HG03066 (cell line): ENCODE results near the gene PHEX.

Experiments
- ATAC-seq: cut with Tn5 transposase; IDR thresholded peaks from one replicate; pipeline ENCODE4 v1.9.1; 2021; ENCODE audit warnings: low read depth; ENCODE audit not compliant: unreplicated experiment

The PHEX gene

DNA sequence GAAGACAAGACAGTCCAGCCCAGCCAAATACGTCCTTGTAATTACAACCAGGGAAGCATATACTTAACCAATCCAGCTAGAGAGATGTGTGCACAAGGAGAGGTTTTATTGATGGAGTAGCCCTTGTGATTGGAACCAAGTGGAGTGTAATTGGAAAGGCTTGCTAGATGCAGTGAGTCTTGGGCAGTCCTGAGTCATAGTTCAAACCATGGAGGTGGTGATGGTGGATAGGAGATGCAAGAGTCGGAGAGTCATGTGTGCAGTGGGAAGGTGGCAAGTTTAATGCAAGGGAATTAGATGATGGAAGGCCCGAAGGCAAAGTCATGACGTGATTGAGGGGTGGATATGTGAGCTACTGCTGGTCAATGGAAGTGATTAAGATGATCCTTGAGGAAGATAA is 63.7 kb downstream of the PHEX start:
- no peak for ATAC-seq

DNA sequence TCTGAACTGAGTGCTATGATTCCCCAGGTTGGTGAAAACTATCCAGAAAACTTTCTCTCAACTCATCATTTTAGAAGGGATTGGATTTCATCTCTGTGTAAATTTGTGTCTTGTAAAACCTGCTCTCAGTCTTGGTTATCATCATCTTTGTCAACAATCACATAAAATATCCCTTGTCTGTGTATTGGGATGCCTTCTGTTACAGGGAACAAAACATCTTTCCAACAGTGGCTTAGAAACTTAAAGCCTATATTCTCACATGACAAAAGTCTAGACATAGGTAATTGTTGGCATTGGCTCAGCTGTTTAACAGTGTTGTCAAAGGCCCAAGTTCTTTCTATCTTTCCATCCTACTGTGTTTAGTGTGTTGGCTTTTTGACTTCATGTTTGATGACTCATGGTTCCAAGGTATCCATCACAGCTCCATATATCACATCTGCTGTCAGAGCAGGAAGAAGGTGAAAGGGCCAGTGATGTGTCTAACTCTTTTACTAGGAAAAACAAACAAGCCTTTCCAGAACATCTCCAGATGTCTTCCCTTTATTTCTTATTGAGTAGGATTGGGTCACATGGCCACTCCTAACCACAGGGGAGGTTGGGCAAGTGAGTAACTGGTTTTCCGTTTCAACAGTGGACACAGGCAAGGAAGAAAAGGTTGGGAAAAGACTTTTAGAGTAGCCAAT is 65.0 kb downstream of the PHEX start:
- ATAC-seq: no peak

GRCh38 chrX:22105231-22105630 is 73.1 kb downstream of the PHEX start:
- ATAC-seq: no peak

- ATAC-seq: no peak
Observed at GRCh38 chrX:22105971-22106370, 73.8 kb downstream of the PHEX start.

GRCh38 chrX:22109442-22109841 is 77.3 kb downstream of the PHEX start:
- ATAC-seq: no peak

- ATAC-seq: no peak
Observed at GRCh38 chrX:22110729-22111494, 78.8 kb downstream of the PHEX start.

DNA sequence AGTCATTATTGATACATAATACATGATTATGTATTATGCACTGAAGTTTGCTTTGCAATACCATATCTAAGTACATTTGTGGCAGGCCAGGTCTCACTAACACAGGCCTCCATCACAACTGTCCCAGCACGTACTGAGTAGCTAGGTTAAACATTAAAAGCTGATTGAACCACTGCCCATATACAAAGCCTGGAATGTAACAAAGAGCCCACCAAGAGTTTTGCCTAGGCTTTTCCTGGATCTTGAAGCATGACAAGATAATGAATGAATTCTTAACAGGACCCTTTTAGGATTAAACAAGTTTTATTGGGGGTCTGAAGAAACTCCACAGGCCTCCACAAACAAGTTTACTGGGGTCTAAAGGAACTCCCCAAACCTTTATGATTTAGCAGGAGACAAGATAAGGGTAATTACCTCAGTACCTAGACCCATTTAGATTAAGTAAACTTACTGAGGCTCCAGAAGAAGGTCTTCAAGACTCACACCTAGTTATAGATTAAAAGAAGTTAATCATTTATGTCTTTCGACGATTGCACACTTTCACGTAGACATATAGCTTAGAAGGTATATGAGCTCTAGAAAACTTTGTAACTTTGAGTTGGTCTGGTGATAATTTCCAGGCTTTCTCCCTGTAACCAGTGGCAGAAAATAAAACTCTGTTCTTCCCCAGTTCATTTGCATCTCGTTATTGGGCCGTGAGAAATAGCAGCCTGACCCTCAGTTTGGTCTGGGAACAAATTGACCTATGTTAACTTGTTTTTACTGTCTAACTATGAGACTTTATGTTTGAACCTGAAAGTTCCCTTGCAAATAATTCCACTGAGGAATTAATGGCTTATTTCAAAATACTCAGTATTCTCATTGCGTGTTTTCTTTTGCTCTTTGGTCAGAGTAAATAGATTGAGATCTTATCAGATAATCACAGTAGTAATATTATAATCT is 84.8 kb downstream of the PHEX start:
- ATAC-seq: no peak

DNA sequence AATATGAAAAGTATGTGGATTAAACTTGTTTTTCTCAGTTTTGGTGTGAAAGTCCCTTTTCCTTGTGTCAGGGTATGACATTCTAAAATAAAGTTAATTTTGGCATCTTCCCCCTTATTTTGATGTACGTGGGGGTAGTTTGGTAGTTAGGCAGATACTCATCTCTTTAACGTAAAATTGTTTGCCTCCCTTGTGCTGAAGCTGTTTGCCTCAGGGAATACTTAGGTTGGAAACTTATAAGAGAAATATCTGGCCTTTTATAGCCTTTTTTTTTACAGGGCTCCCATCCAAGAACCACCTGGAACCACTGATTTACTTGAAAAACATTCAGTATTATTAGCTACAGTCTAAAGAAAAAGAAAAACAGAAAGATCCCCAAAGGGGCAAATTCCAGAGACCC is 85.5 kb downstream of the PHEX start:
- no peak for ATAC-seq

- ATAC-seq: no peak
Observed at GRCh38 chrX:22118161-22118830, 86.2 kb downstream of the PHEX start.

- ATAC-seq: no peak
Observed at GRCh38 chrX:22121161-22121560, 89.0 kb downstream of the PHEX start.

DNA sequence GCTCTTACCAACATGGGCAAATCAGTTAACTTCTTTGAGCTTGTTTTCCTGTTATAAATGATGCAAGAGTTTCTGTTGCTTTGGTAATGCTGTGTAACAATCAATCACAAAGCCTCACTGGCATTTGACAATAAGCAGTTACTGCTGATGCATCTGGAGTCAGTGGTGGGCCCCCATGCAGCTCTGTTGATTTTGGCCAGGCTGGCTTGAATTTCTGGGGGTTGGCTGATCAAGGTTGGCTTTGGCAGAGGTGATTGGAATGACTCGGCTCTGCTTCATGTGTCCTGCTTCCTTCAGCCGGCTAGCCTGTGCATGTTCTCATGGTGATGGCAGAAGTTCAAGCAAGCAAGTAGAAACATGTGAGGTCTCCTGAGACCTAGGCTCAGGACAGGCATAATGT is 90.4 kb downstream of the PHEX start:
- ATAC-seq: no peak

- ATAC-seq: no peak
Observed at GRCh38 chrX:22124098-22124497, 92.0 kb downstream of the PHEX start.

DNA sequence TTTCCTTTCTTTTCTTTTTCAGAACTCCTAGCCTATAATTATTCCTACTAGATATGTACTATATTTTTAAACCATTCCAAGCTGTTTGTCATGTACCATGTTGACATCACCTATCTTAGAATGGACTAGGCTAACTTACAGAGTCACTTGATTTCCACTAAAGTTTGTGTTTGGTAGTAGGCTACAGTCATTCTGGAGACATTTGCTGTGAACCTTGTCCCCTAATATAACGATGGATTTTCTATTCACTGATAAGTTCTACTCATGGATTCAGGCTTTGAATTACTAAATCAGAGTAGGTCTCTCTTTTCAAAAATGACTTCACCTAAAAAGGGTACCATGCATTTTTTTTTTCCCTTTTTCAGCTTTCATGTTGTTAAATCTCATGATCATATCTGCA is 93.4 kb downstream of the PHEX start:
- ATAC-seq: no peak

- ATAC-seq: no peak
Observed at GRCh38 chrX:22126327-22126726, 94.2 kb downstream of the PHEX start.

DNA sequence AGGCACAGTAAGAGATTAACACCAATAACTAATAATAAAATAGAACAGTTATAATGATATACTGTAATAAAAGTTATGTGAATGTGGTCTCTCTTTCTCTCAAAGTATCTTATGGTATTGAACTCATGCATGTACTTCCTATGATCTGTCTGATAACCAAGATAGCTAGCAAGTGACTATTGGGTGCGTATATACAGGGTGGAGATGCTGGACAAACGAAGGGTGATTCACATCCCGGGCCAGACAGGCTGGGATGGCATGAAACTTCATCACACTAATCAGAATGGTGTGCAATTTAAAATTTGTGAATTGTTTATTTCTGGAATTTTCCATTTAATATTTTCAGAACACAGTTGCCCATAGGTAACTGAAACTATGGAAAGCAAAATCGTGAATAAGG is 96.8 kb downstream of the PHEX start:
- ATAC-seq: no peak

DNA sequence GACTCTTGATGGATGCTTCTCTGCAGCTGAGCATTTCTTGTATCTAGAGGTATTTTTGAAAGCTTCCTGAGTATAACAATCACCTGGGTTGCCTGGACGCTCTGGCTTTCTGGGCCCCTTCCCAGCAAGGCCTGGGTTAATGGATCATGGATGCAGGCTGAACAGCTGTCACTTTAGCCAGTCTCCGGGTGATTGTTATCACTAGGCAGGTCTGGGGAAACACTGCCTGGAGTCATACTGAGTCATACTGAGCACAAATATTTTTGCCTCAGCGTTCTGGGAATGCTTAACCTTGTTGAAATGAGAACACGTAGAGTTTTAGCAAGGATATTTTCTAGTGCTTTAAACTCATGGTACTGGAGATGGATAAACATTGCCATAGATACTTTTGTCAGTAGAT is 102.6 kb downstream of the PHEX start:
- no peak for ATAC-seq

GRCh38 chrX:22135171-22135711 is 103.1 kb downstream of the PHEX start:
- ATAC-seq: no peak

DNA sequence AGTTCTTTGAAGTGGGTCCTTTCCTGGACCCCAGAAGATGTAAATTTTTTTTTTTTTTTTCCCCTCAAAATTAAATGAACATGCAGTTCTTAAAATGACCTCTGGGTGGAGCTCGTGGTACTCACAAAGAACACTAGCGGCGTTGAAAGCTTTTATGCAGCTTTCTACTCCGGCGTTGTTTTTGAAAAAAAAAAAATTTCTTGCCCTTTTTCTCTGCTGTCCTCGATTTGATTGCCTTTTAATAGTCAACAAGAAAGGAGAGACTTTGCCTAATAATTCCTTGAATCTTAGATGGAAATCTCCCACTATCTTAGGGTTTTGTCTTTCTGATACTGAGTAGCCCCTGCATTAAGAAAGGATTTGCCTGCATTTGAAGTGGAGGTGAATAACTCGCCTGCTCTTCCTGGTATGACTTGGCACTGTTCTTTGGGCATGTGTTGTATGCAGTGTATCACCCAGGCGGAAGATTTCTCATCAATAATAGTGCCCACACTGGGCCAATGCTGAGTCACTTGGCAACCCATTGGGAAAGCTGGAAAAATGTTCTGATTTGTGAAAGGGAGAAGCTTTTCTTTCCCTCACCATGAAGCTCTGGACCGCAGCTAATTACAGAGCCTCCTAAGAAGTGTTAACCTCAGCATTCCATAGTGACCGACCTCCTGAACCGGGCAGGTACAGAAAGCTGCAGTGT is 104.0 kb downstream of the PHEX start:
- no peak for ATAC-seq

DNA sequence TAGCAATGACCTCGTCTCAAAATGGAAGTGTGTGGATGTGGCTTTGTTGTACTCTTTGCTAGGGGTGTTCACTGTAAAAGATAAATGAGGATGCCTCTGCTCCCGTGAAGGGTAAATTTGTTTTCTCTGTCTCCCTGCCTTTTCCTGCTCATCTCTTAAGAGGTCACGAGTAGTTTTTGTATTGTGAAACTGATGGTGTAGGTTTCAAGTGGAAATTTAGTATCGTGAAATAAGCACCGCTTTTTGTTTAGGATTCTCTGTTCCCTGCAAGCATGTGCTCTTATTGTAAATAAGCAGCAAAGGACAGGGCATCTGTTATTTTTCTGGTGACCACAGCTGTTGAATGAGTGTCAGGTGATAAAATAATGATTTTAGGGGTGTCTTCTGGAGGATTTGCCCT is 104.6 kb downstream of the PHEX start:
- no peak for ATAC-seq

GRCh38 chrX:22139822-22140221 is 107.7 kb downstream of the PHEX start:
- no peak for ATAC-seq
